IMR-90 (cell line): ENCODE results near the gene CDK5. TPM values are rescaled to one million over a fixed set of nuclear protein-coding genes. Genes with fewer than 3 reads are reported as not detected.

Experiments
- ATAC-seq: fragments of 200-7000 bp; cut with Tn5 transposase; 2 replicates; pipeline ENCODE4 v1.9.1; 2020; ENCODE audit warnings: low read depth, mild to moderate bottlenecking, moderate library complexity
- BruUV-seq: library from RNA; stranded (reverse); fragments of 400-500 nt; replicated peaks from 2 replicates; lab custom pipeline; 2021; lab: Mats Ljungman, UMichigan
- CTCF ChIA-PET: fragments of 300-600 bp; formaldehyde crosslinking; extraction: SDS; loops from one replicate; lab custom pipeline; 2021; ENCODE audit warnings: antibody characterized with exemption; lab: Yijun Ruan, JAX
- POLR2A ChIA-PET: fragments of 300-600 bp; sonication (Branson Sonifier 250); formaldehyde crosslinking; loops from one replicate; lab custom pipeline; 2022; ENCODE audit warnings: antibody characterized with exemption; ENCODE audit not compliant: unreplicated experiment; lab: Charles Lee
- DNase-seq: peaks from one replicate; pipeline ENCODE4 v3.0.0; 2013
- H2AFZ ChIP-seq: replicated peaks from 2 replicates; pipeline ENCODE3; 2013; ENCODE audit warnings: low read length, mild to moderate bottlenecking; ENCODE audit not compliant: poor library complexity
- H2AK5ac ChIP-seq: 2 replicates; pipeline ENCODE4 v1.6.1; 2013; ENCODE audit warnings: low read depth, low read length, inconsistent platforms
- H2AK9ac ChIP-seq: replicated peaks from 2 replicates; pipeline ENCODE3; 2013; ENCODE audit warnings: mild to moderate bottlenecking, low read depth, low read length, moderate library complexity; ENCODE audit not compliant: poor library complexity
- H2BK120ac ChIP-seq: 2 replicates; pipeline ENCODE4 v1.6.1; 2013; ENCODE audit warnings: low read depth, low read length, inconsistent platforms
- H2BK15ac ChIP-seq: 3 replicates; pipeline ENCODE4 v1.6.1; 2013; ENCODE audit warnings: low read depth, low read length, inconsistent platforms
- H2BK20ac ChIP-seq: 2 replicates; pipeline ENCODE4 v1.6.1; 2013; ENCODE audit warnings: low read depth, mild to moderate bottlenecking, inconsistent platforms, low read length, moderate library complexity
- H2BK5ac ChIP-seq: 2 replicates; pipeline ENCODE4 v1.6.1; 2013; ENCODE audit warnings: mild to moderate bottlenecking, low read depth, low read length, inconsistent platforms; ENCODE audit not compliant: poor library complexity, severe bottlenecking
- H3K14ac ChIP-seq: replicated peaks from 2 replicates; pipeline ENCODE4 v1.6.1; 2013; ENCODE audit warnings: low read depth, low read length, inconsistent platforms
- H3K18ac ChIP-seq: 2 replicates; pipeline ENCODE4 v1.6.1; 2013; ENCODE audit warnings: low read depth, low read length, control low read depth
- H3K23ac ChIP-seq: 2 replicates; pipeline ENCODE4 v1.6.1; 2013; ENCODE audit warnings: low read depth, low read length, inconsistent platforms
- H3K27ac ChIP-seq: 2 replicates; pipeline ENCODE4 v1.5.1; 2013; ENCODE audit warnings: mild to moderate bottlenecking, control low read depth, low read length; ENCODE audit not compliant: insufficient read depth
- H3K27me3 ChIP-seq: 2 replicates; pipeline ENCODE4 v1.6.1; 2013; ENCODE audit warnings: low read length; ENCODE audit not compliant: control insufficient read depth, insufficient read depth
- H3K36me3 ChIP-seq: 2 replicates; pipeline ENCODE4 v1.6.1; 2013; ENCODE audit warnings: low read length, mixed read lengths; ENCODE audit not compliant: control insufficient read depth, insufficient read depth
- H3K4ac ChIP-seq: 2 replicates; pipeline ENCODE4 v1.6.1; 2013; ENCODE audit warnings: low read depth, low read length, inconsistent platforms
- H3K4me1 ChIP-seq: 2 replicates; pipeline ENCODE4 v1.6.1; 2013; ENCODE audit warnings: low read length, mixed read lengths; ENCODE audit not compliant: control insufficient read depth, insufficient read depth
- H3K4me2 ChIP-seq: 2 replicates; pipeline ENCODE4 v1.6.1; 2013; ENCODE audit warnings: low read depth, mild to moderate bottlenecking, control low read depth, low read length, moderate library complexity
- H3K4me3 ChIP-seq: 2 replicates; pipeline ENCODE4 v1.5.1; 2013; ENCODE audit warnings: low read depth, mild to moderate bottlenecking, control low read depth, low read length, moderate library complexity; ENCODE audit not compliant: insufficient read depth
- H3K56ac ChIP-seq: 2 replicates; pipeline ENCODE4 v1.6.1; 2013; ENCODE audit warnings: low read length, inconsistent platforms; ENCODE audit not compliant: insufficient read depth; ENCODE audit errors: extremely low read depth
- H3K79me1 ChIP-seq, 2 experiments: 2 replicates each; pipeline ENCODE4 v1.6.1; 2013; ENCODE audit warnings: low read length in 2 of 2, inconsistent platforms in 1 of 2, low read depth in 1 of 2
- H3K9ac ChIP-seq: 2 replicates; pipeline ENCODE4 v1.6.1; 2013; ENCODE audit warnings: low read depth, low read length, control low read depth
- H3K9me1 ChIP-seq: 2 replicates; pipeline ENCODE4 v1.6.1; 2013; ENCODE audit warnings: low read length, inconsistent platforms; ENCODE audit not compliant: insufficient read depth
- H3K9me3 ChIP-seq: 2 replicates; pipeline ENCODE4 v1.6.1; 2013; ENCODE audit warnings: low read length; ENCODE audit not compliant: control insufficient read depth, insufficient read depth
- H4K20me1 ChIP-seq: 2 replicates; pipeline ENCODE4 v1.6.1; 2013; ENCODE audit warnings: low read length, inconsistent platforms; ENCODE audit not compliant: insufficient read depth
- H4K5ac ChIP-seq: 2 replicates; pipeline ENCODE4 v1.6.1; 2013; ENCODE audit warnings: mild to moderate bottlenecking, low read depth, low read length, control low read depth
- H4K8ac ChIP-seq, 2 experiments: 2 replicates each; pipeline ENCODE4 v1.6.1; 2013; ENCODE audit warnings: low read depth in 2 of 2, low read length in 2 of 2, control low read depth in 1 of 2, inconsistent platforms in 1 of 2
- H4K91ac ChIP-seq: 2 replicates; pipeline ENCODE4 v1.6.1; 2013; ENCODE audit warnings: low read depth, low read length, inconsistent platforms; ENCODE audit not compliant: insufficient read depth
- BHLHE40 ChIP-seq: fragments of 150-350 bp; IDR thresholded peaks from 2 replicates; pipeline ENCODE4 v1.6.1; 2016; ENCODE audit warnings: mild to moderate bottlenecking, low read depth, low read length
- CHD1 ChIP-seq: IDR thresholded peaks from 2 replicates; pipeline ENCODE4 v1.6.1; 2012; ENCODE audit warnings: low read depth, low read length, improper control_type of control experiment
- CTCF ChIP-seq: conservative IDR thresholded peaks from 2 replicates; pipeline ENCODE4 v1.5.1; 2012; ENCODE audit warnings: mild to moderate bottlenecking, low read depth, low read length, improper control_type of control experiment
- ELK1 ChIP-seq: fragments of 150-350 bp; IDR thresholded peaks from 2 replicates; pipeline ENCODE4 v1.6.1; 2016; ENCODE audit warnings: low read depth, mild to moderate bottlenecking, low read length, moderate library complexity, borderline replicate concordance
- FOS ChIP-seq: fragments of 150-350 bp; IDR thresholded peaks from 2 replicates; pipeline ENCODE4 v1.6.1; 2016; ENCODE audit warnings: low read depth, low read length
- MAZ ChIP-seq: IDR thresholded peaks from 2 replicates; pipeline ENCODE4 v1.6.1; 2012; ENCODE audit warnings: low read depth, mild to moderate bottlenecking, low read length, improper control_type of control experiment, moderate library complexity, borderline replicate concordance
- MXI1 ChIP-seq: IDR thresholded peaks from 2 replicates; pipeline ENCODE4 v1.6.1; 2012; ENCODE audit warnings: low read depth, mild to moderate bottlenecking, low read length, moderate library complexity, borderline replicate concordance
- NFE2L2 ChIP-seq: fragments of 150-350 bp; IDR thresholded peaks from 2 replicates; pipeline ENCODE4 v1.6.1; 2016; ENCODE audit warnings: low read depth, mild to moderate bottlenecking, low read length
- POLR2A ChIP-seq: IDR thresholded peaks from 2 replicates; pipeline ENCODE4 v1.6.1; 2012; ENCODE audit warnings: mild to moderate bottlenecking, low read depth, low read length
- RCOR1 ChIP-seq: IDR thresholded peaks from 2 replicates; pipeline ENCODE4 v1.6.1; 2012; ENCODE audit warnings: mild to moderate bottlenecking, low read length, improper control_type of control experiment; ENCODE audit not compliant: insufficient replicate concordance
- RFX5 ChIP-seq: IDR thresholded peaks from 2 replicates; pipeline ENCODE4 v1.8.0; 2012; ENCODE audit warnings: low read depth, mild to moderate bottlenecking, low read length, moderate library complexity
- SMC3 ChIP-seq: fragments of 150-350 bp; IDR thresholded peaks from 2 replicates; pipeline ENCODE4 v1.6.1; 2016; ENCODE audit warnings: low read depth, mild to moderate bottlenecking, antibody characterized with exemption, low read length, moderate library complexity
- WGBS, 2 experiments: methylation state at CpG; one replicate each; pipeline versions ENCODE4 v1.1.5 to v1.1.7; 2013; ENCODE audit warnings: missing lambda C conversion rate in 2 of 2; ENCODE audit not compliant: insufficient read length in 1 of 2; ENCODE audit errors: extremely low coverage in 2 of 2; 5-methylcytosine and 5-hydroxymethylcytosine counted together
- dilution Hi-C: fragments of 300-500 bp; cut with HindIII; formaldehyde crosslinking; loops from one replicate; pipeline ENCODE4 v1.14.3; 2018; ENCODE audit warnings: low sequenced_read_pairs; ENCODE audit not compliant: unreplicated experiment
- in situ Hi-C: fragments of 300-500 bp; cut with MboI; formaldehyde crosslinking; loops from 3 replicates; pipeline ENCODE4 v1.14.3; 2019; ENCODE audit warnings: low sequenced_read_pairs, inconsistent platforms, mixed read lengths
- intact Hi-C: fragments of 100-400 bp; cut with micrococcal nuclease; formaldehyde crosslinking; loops from 2 replicates; pipeline ENCODE4 v1.10.0; 2022
- polyA plus RNA-seq, 3 experiments: library from polyadenylated mRNA; depleted of rRNA; stranded (reverse); fragments of >200 nt; gene quantifications; 2 replicates each; pipeline ENCODE4 v1.2.3, GENCODE V29; 2012; ENCODE audit warnings: low replicate concordance in 1 of 3
- total RNA-seq: library from RNA; depleted of rRNA; stranded (reverse); fragments of >200 nt; gene quantifications from 2 replicates; pipeline ENCODE4 v1.2.3, GENCODE V29; 2012

CDK5 gene
- total and polyA plus RNA-seq, 2 of the 4 experiments (the other 2 are of a cell fraction), result 22.4 to 34.8 TPM

GRCh38 chr7:151013356-151013732 lies 44.4 kb downstream of the CDK5 start (continued):
- TF ChIP-seq CTCF, result no peak

- no peak overlapping the region for H2AK9ac ChIP-seq
- dilution Hi-C loops (no loop called here), in situ Hi-C loops (no loop called here), intact Hi-C loops (loop anchor here (5.0 kb wide), 1 partner anchor 99 kb away; no protein-coding TSS in a partner anchor)
- H3K23ac ChIP-seq, result no peak overlapping the region
- peak overlapping the region; percentile 77 for H2AFZ ChIP-seq
- H3K36me3 ChIP-seq, result no peaks in the 10 kb centered on the region
- ATAC-seq (peak; percentile 46; the same call in 1 of the 2 replicates), DNase-seq (no peak)
- 73% methylated on average over 3 of the region's 23 CpGs; no CpG with 5 or more reads in 1 of the 2 experiments for WGBS, 2 experiments
- H3K27ac ChIP-seq, result no peak overlapping the region
- no peak overlapping the region for H2BK120ac ChIP-seq
- H3K9me3 ChIP-seq, result no peaks in the 10 kb centered on the region
- H3K4me1 ChIP-seq, result peaks cover 9% of the 10 kb centered on the region; the same call in 1 of the 2 replicates
- H2BK15ac ChIP-seq, result no peak overlapping the region
- H3K18ac ChIP-seq, result no peak overlapping the region
- H3K27me3 ChIP-seq, result peaks cover 23% of the 10 kb centered on the region; the same call in 1 of the 2 replicates
- no peak overlapping the region for H3K56ac ChIP-seq
- no peaks in the 10 kb centered on the region for H3K79me1 ChIP-seq
- H2BK5ac ChIP-seq, result no peak overlapping the region
- no peak overlapping the region; the same call in 1 of the 2 replicates for H3K4me2 ChIP-seq
- H3K9me1 ChIP-seq, result no peaks in the 10 kb centered on the region
- H3K9ac ChIP-seq, result no peak overlapping the region
- H4K20me1 ChIP-seq, result no peaks in the 10 kb centered on the region
- no peak overlapping the region for H3K4me3 ChIP-seq
- H4K91ac ChIP-seq, result no peak overlapping the region
- CTCF ChIA-PET, result interaction anchor here (1.4 kb wide), 1 partner anchor 15 kb away, joined by 5 read pairs; the partner anchor contains the start of gene ABCB8
- no peak overlapping the region for H3K14ac ChIP-seq
- BruUV-seq, result no TSS peak
- POLR2A ChIA-PET, result no interaction called here
- no peak overlapping the region for H4K5ac ChIP-seq
- no peak overlapping the region for H4K8ac ChIP-seq
- no peak overlapping the region for H3K4ac ChIP-seq
- H2AK5ac ChIP-seq, result no peak overlapping the region
- H2BK20ac ChIP-seq, result no peak overlapping the region
- TF ChIP-seq ELK1 (no peak), CTCF (peak; percentile 54), BHLHE40 (no peak), FOS (no peak), RCOR1 (no peak), CHD1 (no peak), MXI1 (no peak), NFE2L2 (no peak), SMC3 (peak; percentile 36), POLR2A (no peak), RFX5 (no peak), MAZ (no peak)
These were observed 44.8 kb downstream of the CDK5 start for GRCh38 chr7:151012911-151013347.
